Measurements from ENCODE around the gene DUSP7.
A peak's percentile ranks its signal among the peaks of the same experiment; 100 is the strongest.

The DUSP7 gene

GRCh38 chr3:52023860-52024764 lies 32.3 kb downstream of the DUSP7 start:
- no peak for DNase-seq

- no peak for DNase-seq
Observed at GRCh38 chr3:52023101-52023770, 33.1 kb downstream of the DUSP7 start.

- no peak for DNase-seq
Observed at GRCh38 chr3:52022323-52023100, 33.9 kb downstream of the DUSP7 start.

- DNase-seq, result peak; percentile 51
Observed at GRCh38 chr3:52021489-52022268, 34.7 kb downstream of the DUSP7 start.

- no peak for DNase-seq
Observed at GRCh38 chr3:52020796-52021195, 35.6 kb downstream of the DUSP7 start.

GRCh38 chr3:52019352-52020080 lies 36.9 kb downstream of the DUSP7 start:
- DNase-seq, result no peak

- no peak for DNase-seq
Observed at GRCh38 chr3:52018319-52019000, 37.9 kb downstream of the DUSP7 start.

GRCh38 chr3:52017586-52017985 lies 38.8 kb downstream of the DUSP7 start:
- no peak for DNase-seq

GRCh38 chr3:52015438-52016228 lies 40.7 kb downstream of the DUSP7 start:
- DNase-seq, result no peak

GRCh38 chr3:52014613-52015012 lies 41.8 kb downstream of the DUSP7 start:
- DNase-seq, result no peak

GRCh38 chr3:52013802-52014598 lies 42.4 kb downstream of the DUSP7 start:
- DNase-seq, result no peak

GRCh38 chr3:52012699-52013098 lies 43.7 kb downstream of the DUSP7 start:
- DNase-seq, result no peak

- no peak for DNase-seq
Observed at GRCh38 chr3:52010431-52010830, 45.9 kb downstream of the DUSP7 start.

- no peak for DNase-seq
Observed at GRCh38 chr3:52007291-52007690, 49.1 kb downstream of the DUSP7 start.

GRCh38 chr3:52006820-52007133 lies 49.6 kb downstream of the DUSP7 start:
- DNase-seq, result no peak

GRCh38 chr3:52006017-52006819 lies 50.2 kb downstream of the DUSP7 start:
- DNase-seq, result no peak

- peak; percentile 66 for DNase-seq
Observed at GRCh38 chr3:52005571-52005986, 50.8 kb downstream of the DUSP7 start.

GRCh38 chr3:52004906-52005395 lies 51.4 kb downstream of the DUSP7 start:
- no peak for DNase-seq
